GM18861 (cell line): Measurements from ENCODE around the gene MOBP.
"Not testable (repeated sequence)": the region's sequence is repeated elsewhere in the genome, so short reads cannot be mapped to it uniquely, and the experiment has no call there.

Experiments
- ATAC-seq: cut with Tn5 transposase; IDR thresholded peaks from one replicate; pipeline ENCODE4 v1.9.1; 2021; ENCODE audit not compliant: unreplicated experiment

The MOBP gene

GRCh38 chr3:39448506-39449233 is 18.8 kb upstream of the MOBP start:
- ATAC-seq = no peak

DNA sequence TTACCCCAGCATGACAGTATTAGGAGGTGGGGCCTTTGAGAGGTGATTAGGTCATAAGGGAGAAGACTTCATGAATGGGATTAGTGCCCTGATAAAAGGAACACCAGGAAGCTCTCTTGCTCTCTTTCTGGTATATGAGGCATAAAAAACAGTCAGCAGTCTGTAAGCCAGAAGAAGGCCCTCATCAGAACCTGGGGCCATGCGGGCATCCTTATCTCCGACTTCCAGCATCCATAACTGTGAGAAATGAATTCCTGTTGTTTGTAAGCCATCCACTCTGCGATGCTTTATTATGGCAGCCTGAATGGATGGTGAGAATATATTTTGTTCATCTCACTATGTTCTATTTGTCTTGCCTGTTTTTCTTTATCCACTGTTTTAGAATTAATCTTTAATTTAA is 17.7 kb upstream of the MOBP start:
- ATAC-seq = no peak

GRCh38 chr3:39453134-39453533 is 14.3 kb upstream of the MOBP start:
- peak; percentile 96 for ATAC-seq

- not testable (repeated sequence) for ATAC-seq
Observed at GRCh38 chr3:39453872-39454271, 13.6 kb upstream of the MOBP start.

- ATAC-seq = no peak
Observed at GRCh38 chr3:39454591-39455217, 12.8 kb upstream of the MOBP start.

- no peak for ATAC-seq
Observed at GRCh38 chr3:39456159-39456558, 11.3 kb upstream of the MOBP start.

GRCh38 chr3:39457361-39457760 is 10.1 kb upstream of the MOBP start:
- no peak for ATAC-seq

GRCh38 chr3:39458579-39458978 is 8.9 kb upstream of the MOBP start:
- ATAC-seq = not testable (repeated sequence)

DNA sequence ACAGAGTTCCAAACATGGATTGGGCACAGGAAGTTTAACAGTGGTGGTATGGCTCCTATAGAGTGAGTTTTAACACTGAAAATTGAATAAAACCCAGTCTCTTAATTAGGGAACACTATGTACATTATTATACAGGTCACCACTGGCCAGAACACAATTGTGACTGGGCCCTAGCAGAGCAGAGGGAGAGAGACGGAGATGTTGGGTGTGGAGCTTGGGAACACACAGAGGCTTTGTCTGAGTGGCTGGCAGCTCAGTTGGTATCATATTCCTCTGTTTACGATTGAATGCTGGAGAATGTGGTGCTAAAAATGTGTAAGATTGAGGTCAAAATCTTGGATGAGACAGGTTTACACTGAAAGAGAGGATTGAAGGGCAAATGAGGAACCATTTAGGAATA is 6.8 kb upstream of the MOBP start:
- ATAC-seq = no peak

DNA sequence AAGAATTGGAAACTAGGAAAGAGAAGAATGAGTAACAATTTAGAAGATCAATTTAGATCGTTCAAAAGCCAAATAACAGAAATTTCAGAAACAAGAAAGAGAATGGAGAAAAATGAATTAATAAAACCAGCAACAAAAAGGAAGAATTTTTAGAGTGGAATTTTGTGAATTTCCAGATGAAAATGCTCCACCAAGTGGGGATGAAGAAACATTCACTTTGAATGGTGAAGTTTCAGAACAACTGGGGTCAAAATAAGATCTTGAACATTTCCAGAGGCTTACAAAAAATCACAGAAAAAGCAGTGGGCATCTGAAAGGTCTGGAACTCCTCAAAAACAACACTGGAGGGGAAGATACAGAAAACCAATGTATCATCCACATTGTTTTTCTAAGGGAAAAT is 4.2 kb upstream of the MOBP start:
- no peak for ATAC-seq

- ATAC-seq = no peak
Observed at GRCh38 chr3:39466988-39467387, 492 bp upstream of the MOBP start.

DNA sequence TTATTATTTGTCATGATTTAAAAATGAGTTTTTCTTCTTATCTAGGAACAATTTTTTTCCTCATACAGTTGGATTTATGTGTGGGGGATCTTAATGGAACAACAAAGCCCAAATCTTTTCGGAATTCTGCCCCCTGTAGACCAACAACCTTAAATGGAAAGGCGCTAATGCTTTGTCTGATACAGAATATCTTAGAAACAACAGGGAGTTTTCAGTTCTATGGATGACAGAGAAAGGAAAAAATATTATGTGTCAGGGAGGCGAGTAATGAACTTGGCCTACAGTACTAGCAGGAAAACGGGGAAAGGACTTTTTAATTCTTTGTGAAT is 592 bp downstream of the MOBP start:
- no peak for ATAC-seq

GRCh38 chr3:39469258-39469657 is 1.8 kb downstream of the MOBP start:
- ATAC-seq = no peak

GRCh38 chr3:39469945-39470344 is 2.5 kb downstream of the MOBP start:
- no peak for ATAC-seq

DNA sequence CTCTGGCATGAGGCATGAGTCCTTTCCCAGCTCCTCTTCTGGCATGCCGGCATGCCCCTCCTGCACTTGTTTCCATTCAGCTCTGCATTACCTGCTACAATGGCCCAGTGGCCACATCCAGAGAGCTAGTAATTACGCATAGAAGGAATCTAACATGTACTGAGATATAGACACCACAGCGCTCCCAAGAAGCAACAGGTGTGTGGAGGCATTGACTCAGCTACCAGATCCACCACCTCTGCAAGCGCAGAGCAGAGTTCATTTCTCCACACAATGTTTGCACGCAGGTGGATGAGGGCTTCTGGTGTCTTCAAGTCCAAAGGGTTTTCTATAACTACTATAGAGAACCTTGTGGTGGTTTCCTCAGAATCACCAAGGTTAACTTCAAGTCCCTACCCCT is 4.2 kb downstream of the MOBP start:
- no peak for ATAC-seq

- ATAC-seq = no peak
Observed at GRCh38 chr3:39473452-39474125, 6.1 kb downstream of the MOBP start.

GRCh38 chr3:39474126-39474515 is 6.6 kb downstream of the MOBP start:
- ATAC-seq = no peak

DNA sequence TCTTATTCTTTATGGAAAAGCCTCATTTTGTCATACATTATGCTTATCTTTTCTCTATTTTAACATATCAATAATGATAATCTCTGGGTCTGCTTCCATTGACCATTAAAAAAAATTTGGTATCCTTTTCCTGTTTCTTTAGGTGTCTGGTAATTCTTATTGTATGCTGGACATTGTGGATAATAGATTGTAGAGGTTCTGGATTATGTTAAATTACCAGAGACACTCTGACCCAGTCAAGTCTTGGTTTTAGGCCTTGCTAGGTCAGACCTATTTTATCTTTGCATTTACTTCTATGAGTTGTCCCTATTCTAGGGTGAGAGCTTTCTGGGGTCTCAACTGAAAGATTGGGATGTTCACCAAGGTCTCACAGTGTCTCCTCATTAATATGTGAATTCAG is 9.3 kb downstream of the MOBP start:
- no peak for ATAC-seq

- no peak for ATAC-seq
Observed at GRCh38 chr3:39478226-39478625, 10.7 kb downstream of the MOBP start.

DNA sequence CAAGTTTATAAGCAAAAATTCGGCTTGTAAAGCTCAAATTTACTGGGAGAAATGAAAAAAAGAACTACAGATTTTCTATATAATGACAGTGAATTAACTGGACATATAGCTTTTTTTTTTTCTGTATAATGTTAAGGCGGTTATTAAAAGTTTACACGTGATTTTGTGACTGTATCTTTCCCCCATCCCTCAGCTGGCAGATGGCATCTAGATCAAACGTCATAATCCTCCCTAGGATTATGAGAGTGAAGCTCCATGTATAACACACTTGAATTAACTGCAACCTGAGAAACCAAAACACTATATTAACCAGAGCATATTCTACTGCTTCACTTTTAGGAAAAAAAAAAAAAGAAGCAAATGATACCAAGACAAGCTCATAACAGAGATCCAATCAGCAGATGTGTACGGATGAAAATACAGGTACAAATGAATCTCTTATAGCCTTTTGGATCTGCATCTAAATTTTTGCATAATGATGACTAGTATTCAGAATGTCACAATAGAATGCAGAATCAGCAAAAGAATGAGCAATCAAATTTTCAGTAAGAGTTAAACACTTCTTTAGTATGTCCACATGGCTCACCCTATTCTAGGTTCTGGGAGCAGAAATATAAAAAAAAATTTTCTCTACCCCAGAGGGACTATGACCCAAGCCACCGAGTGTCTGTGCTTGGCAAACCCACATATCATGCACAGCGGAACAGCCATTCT is 12.4 kb downstream of the MOBP start:
- no peak for ATAC-seq

DNA sequence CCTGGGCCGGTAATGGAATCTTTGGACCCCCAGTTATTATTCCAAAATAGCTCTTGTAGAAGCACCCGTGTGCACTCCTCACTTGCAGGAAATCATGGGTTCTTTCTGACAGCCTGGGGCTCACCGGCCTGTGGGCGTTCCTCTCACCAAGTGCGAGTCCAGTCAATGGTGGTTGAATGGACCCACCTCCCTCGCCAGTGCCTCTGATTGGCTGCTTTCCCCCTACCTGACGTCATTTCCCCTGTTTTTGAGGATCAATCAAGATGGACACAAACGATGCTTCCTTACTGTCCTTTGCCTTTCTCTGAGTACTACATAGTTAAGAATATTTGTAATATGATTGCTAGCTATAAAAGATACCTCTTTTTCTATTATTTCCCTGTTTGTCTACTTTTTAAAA is 18.1 kb downstream of the MOBP start:
- no peak for ATAC-seq

DNA sequence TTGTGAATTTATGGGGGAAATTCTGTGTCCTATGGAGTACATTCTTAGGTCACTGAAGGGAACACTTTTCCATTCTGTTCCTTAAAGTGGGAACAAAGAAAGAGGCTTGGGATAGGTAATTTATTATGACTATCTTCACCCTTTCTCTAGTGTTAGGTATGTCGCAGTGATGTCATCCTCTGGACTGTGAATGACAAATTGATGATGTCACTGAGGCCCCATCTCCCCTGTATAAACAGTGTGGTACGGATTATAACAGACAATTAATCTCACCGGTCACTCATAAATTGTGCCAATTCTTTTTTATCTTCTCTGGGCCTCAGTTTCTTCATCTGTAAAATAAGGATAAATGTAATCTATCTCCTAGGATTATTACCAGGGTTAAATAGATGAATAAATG is 23.5 kb downstream of the MOBP start:
- no peak for ATAC-seq
